DMS 273 (cell line): ENCODE results near the gene P3H2.
"Not testable (repeated sequence)": the region's sequence is repeated elsewhere in the genome, so short reads cannot be mapped to it uniquely, and the experiment has no call there.

Source experiments
- DNase-seq: peaks from one replicate; lab custom pipeline; 2025; ENCODE audit not compliant: unreplicated experiment; lab: John Stamatoyannopoulos, UW

P3H2 gene

DNA sequence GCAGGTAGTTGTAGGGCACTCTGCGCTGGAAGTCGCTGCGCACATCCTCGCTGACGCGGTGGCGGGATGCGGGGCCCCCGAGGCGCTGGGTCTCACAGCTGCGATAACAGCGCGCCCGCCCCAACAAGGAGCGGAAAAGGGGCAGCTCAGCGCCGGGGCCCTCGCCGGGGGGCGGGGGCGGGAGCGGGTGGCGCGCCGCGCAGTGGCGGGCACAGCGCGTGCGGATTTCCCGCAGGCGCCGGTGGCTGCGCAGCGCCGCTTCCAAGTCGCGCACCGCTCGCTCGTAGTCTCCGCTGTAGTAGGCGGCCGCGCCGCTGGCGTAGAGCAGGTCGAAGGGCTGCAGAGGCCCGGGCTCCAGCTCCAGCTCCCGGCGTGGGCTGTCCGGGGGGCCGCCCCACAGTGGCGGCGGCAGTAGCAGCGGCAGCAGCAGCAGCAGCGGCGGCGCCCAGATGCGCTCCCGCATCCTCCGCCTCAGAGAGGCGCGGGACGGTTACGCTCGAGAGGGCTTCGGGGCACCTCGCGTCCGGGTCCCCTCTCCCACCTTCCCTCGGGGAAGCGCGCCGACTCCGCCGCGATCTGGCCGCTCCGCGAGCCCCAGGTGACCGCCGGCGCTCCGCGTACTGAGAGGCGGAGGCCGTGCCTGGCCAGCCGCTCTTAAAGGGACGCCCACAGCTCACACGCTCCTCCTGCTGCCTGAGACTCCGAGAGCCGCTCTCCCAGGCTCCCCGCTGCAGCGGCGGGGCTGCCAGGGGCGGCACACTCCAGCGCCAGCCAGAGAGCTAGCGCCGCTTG lies at the start of gene P3H2:
TSS of gene P3H2 (minus strand) at position 629 of the 792 bp plus-strand sequence. CDS start at position 463, 166 bp downstream.
- peak; percentile 92 for DNase-seq

DNA sequence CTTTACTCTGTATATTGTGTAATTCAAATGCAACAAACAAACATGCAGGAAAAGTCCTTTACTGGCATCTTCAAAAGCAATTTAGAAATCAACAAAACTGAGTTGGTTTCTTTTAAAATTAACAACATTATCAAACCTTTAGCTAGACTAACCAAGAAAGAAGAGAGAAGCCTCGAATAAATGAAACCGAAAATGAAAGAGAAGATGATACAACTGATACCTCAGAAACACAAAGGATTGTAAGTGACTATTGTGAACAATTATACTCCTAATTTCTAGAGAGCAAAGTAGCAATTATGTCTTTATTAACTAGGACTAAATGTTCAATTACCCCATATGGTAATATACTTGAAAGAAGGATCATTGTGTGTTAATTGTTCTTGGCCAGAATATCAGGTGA lies 49.2 kb upstream of the P3H2 start:
- no peak for DNase-seq

- no peak for DNase-seq
Observed at GRCh38 chr3:190169243-190169642, 48.5 kb upstream of the P3H2 start.

- DNase-seq, result no peak
Observed at GRCh38 chr3:190167936-190168680, 47.4 kb upstream of the P3H2 start.

DNA sequence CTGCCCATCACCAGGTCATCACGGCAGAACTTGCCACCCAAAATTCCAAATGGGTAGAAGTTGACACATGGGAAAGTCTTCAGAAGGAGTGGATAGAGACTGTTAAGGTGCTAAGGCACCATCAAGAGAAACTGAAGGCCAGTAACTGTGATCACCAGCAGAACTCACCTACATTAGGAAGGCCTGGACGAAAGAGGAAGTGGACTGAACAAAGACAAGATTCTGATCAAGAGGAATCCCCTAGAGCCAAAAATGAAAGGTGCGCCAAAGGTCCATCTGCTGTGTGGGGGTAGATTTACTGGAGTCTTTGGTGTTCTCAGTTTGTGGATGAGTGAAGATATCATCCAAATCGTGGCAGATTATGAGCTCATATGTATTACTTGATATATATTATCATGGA lies 46.3 kb upstream of the P3H2 start:
- DNase-seq, result no peak

DNA sequence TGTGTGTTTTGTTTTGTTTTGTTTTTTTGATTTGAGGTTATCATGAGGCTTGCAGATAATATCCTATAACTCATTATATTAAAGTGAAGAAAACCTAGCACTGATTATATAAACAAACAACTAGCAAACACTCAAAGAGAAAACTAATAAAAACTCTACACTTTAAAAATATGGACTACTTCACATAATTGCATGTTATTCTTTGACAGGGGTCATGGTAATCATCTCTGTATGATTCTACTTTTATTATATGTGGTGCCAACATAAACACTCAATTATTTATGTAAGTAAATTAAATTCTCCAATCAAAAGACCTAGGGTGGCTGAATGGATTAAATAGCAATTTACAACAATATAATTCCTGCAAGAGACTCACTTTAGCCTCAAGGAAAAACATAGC lies 44.6 kb upstream of the P3H2 start:
- no peak for DNase-seq

DNA sequence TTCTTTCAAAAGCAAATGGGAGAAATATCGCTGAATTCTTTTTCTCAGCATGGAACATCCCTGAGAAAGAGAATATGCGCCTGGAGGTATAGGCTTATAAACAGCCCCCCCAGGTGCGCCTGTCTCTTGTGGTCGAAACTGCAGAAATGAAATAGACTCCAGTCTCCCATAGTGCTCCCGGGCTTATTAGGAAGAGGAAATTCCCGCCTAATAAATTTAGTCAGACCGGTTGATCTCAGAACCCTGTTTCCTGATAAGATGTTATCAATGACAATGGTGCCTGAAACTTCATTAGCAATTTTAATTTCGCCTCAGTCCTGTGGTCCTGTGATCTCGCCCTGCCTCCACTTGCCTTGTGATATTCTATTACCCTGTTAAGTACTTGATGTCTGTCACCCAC lies 41.3 kb upstream of the P3H2 start:
- not testable (repeated sequence) for DNase-seq

GRCh38 chr3:190159902-190160435 lies 39.3 kb upstream of the P3H2 start:
- no peak for DNase-seq

DNA sequence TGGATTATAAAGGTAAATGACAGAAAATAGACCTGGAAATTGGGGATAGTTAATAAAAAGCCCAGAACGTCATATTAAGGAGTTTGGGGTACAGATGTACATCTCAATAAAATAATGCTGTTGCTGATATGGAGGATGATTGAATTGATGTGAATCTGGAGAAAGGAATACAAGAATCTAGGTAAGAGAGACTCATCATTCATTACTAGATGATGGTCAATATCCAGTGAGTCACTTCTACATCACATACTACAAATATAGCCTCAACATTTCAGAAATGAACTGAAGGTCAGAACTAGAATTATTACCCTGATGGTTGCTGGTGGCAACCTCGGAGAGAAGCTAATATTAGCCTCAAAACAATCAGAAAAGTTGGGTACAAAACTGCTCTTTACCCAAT lies 37.6 kb upstream of the P3H2 start:
- no peak for DNase-seq

DNA sequence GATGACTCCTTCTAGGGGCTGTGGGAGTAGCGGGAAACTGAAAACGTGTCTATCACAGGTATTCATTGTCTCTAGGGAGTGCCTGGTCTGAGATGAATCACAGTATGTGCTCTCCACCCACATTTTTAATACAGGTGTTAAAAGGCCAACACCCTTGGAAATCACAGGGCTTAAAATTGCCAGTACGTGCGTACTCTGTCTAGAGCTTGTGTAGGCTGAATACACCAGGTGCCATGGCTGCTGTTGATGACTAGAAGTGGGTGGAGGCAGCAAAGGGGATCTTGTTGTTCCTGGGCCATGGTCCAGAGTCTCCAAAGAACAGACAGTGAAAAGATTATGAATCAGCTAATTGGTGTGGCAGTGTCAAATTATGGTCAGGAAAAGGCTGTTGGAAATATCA lies 35.1 kb upstream of the P3H2 start:
- DNase-seq, result no peak

GRCh38 chr3:190150681-190151080 lies 30.0 kb upstream of the P3H2 start:
- no peak for DNase-seq

GRCh38 chr3:190149830-190150619 lies 29.3 kb upstream of the P3H2 start:
- not testable (repeated sequence) for DNase-seq

DNA sequence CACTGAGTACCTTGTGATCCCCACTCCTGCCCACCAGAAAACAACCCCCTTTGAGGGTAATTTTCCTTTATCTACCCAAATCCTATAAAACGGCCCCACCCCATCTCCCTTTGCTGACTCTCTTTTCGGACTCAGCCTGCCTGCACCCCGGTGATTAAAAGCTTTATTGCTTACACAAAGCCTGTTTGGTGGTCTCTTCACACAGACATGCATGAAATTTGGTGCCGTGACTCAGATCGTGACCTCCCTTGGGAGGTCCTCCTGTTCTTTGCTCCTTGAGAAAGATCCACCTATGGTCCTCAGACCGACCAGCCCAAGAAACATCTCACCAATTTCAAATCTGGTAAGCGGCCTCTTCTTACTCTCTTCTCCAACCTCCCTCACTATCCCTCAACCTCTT lies 24.1 kb upstream of the P3H2 start:
- not testable (repeated sequence) for DNase-seq

- DNase-seq, result no peak
Observed at GRCh38 chr3:190142041-190142440, 21.3 kb upstream of the P3H2 start.

- DNase-seq, result no peak
Observed at GRCh38 chr3:190139365-190139764, 18.7 kb upstream of the P3H2 start.

DNA sequence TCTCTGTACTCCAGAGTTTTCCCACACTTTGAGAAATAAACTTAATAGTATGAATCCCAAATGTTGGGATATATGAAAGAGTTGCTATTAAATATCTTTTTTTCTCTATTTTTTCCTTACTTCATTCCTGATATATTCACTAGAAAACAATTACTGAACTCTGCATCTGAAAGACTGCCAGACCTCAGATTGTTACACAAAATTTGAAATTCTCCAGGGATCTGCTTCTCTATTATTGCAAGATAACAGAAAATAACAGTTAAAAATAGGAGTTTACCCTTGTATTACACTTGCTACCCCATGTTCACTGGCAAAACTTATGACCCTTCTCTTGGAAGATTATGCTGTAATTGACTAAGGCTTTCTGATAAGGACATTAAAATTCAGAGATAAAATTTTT lies 11.7 kb upstream of the P3H2 start:
- DNase-seq, result no peak

DNA sequence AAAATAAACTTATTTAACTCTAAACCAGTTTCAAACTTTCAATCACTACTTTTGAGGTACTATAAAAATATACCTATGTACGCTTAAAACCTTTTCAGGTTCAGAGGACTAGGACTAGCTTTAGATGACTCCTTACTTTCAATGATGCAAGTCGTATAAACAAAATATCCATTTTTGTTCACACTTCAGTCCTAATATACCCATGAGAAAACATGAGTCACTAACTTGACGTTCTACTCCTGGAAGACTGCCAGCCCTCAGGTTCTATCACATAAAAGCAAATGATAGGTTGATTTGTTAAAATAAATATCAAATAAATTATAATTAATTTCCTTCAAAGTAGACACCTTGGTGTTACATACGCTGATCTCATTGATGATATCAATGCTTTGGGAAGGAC lies 10.6 kb upstream of the P3H2 start:
- DNase-seq, result peak; percentile 7

- DNase-seq, result peak; percentile 10
Observed at GRCh38 chr3:190130696-190131095, 10.0 kb upstream of the P3H2 start.

GRCh38 chr3:190130037-190130436 lies 9.3 kb upstream of the P3H2 start:
- no peak for DNase-seq

DNA sequence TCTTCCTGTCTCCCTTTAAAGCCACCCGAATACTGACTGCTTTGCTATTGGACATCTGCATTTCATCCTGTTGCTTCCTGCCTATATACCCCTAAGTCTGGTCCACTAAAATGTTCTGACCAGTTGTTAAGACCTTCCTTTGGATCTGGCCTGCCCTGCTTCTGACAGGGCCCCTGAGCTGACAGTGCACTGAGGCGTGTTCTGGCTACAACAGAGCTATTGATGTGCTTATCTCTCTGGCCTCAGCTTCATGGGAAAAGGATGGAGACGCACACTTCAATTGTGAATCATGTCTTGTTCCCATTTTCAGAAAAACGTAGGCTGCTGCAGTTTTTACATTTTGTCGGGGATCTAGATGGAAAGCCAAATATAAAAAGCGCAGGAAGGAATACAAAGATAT lies 7.1 kb upstream of the P3H2 start:
- DNase-seq, result no peak

DNA sequence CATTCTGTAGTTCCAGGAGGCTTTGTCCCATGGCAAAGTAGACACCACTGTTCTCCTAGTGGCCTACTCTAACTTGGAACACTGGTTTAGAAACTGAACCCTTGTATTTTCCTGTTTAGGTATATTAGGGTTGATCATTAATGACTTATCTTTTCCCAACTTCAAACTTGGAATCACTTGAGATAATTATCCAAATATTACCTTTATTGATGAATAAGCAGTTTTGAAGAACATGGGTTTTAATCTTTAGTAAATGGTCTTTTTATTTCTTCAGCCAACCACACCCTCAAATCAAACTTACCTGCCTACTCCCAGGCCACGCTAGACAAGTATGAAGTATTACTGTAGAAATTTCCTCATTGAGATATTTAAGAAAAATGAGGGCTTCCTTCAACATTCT lies 6.5 kb upstream of the P3H2 start:
- no peak for DNase-seq
